ENCODE results near the gene PSKH1.

PSKH1 gene

DNA sequence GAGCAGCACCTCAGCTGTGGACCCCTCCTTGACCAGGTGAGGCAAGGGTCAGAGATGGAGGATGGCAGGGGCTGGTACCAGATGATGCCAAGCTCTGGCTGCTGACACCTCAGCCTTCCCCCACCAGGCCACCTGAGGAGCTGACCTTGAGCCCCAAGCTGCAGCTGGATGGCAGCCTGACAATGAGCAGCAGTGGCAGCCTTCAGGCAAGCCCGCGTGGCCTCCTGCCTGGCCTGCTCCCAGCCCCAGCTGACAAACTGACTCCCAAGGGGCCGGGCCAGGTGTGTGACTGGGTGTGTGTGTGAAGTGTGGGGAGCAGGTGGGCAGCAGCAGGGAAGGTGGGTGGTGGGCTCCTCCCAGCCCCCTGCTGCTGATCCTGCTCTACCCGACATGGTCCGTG lies 13.1 kb upstream of the PSKH1 start:
- no peak overlapping the region for H3K4me3 ChIP-seq (ENCODE audit: low read depth, low read length)
- H3K9me3 ChIP-seq (ENCODE audit: control insufficient read depth, insufficient read depth, low read depth, low read length) = no peaks in the 10 kb centered on the region
- no peak overlapping the region for H3K27ac ChIP-seq (ENCODE audit: low read depth, low read length)
- peaks cover 87% of the 10 kb centered on the region for H3K36me3 ChIP-seq (ENCODE audit: control insufficient read depth, insufficient read depth, low read length)
- H3K4me1 ChIP-seq (ENCODE audit: control insufficient read depth, insufficient read depth, low read length) = peaks cover 9% of the 10 kb centered on the region; the same call in 1 of the 2 replicates
- H3K27me3 ChIP-seq (ENCODE audit: control insufficient read depth, insufficient read depth, low read length) = no peaks in the 10 kb centered on the region
- H3K9ac ChIP-seq (ENCODE audit: low read length) = no peak overlapping the region

DNA sequence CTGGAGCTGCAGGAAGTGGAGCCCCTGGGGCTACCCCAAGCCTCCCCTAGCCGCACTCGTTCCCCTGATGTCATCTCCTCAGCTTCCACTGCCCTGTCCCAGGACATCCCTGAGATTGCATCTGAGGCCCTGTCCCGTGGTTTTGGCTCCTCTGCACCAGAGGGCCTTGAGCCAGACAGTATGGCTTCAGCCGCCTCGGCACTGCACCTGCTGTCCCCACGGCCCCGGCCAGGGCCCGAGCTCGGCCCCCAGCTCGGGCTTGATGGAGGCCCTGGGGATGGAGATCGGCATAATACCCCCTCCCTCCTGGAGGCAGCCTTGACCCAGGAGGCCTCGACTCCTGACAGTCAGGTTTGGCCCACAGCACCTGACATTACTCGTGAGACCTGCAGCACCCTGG lies 12.5 kb upstream of the PSKH1 start:
- peaks cover 86% of the 10 kb centered on the region for H3K36me3 ChIP-seq (ENCODE audit: control insufficient read depth, insufficient read depth, low read length)

DNA sequence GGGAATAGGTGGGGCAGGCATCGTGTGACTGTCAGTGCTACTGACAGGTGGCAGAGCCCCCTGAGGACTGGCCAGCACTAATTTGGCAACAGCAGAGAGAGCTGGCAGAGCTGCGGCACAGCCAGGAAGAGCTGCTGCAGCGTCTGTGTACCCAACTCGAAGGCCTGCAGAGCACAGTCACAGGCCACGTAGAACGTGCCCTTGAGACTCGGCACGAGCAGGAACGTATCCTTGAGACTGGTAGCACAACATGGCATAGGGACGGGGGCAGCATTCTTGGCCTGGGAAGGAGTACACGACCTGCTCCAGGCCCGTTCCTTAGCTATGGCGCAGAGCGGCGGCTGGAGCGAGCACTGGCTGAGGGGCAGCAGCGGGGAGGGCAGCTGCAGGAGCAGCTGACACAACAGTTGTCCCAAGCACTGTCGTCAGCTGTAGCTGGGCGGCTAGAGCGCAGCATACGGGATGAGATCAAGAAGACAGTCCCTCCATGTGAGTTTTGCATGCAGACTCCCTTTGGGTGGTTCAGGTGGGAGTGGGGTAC lies 11.4 kb upstream of the PSKH1 start:
- Histone ChIP-seq H3K36me3 (ENCODE audit: control insufficient read depth, insufficient read depth, low read length) (peaks cover 75% of the 10 kb centered on the region), H3K9me3 (ENCODE audit: control insufficient read depth, insufficient read depth, low read depth, low read length) (no peaks in the 10 kb centered on the region), H3K27me3 (ENCODE audit: control insufficient read depth, insufficient read depth, low read length) (no peaks in the 10 kb centered on the region), H3K27ac (ENCODE audit: low read depth, low read length) (no peak overlapping the region), H3K4me1 (ENCODE audit: control insufficient read depth, insufficient read depth, low read length) (peaks cover 25% of the 10 kb centered on the region; the same call in 1 of the 2 replicates), H3K9ac (ENCODE audit: low read length) (no peak overlapping the region), H3K4me3 (ENCODE audit: low read depth, low read length) (no peak overlapping the region)

More for the DNA sequence above, 12.5 kb upstream of the PSKH1 start:
- Histone ChIP-seq H3K27ac (ENCODE audit: low read depth, low read length) (no peak overlapping the region), H3K9me3 (ENCODE audit: control insufficient read depth, insufficient read depth, low read depth, low read length) (no peaks in the 10 kb centered on the region), H3K9ac (ENCODE audit: low read length) (no peak overlapping the region), H3K27me3 (ENCODE audit: control insufficient read depth, insufficient read depth, low read length) (no peaks in the 10 kb centered on the region), H3K4me1 (ENCODE audit: control insufficient read depth, insufficient read depth, low read length) (peaks cover 14% of the 10 kb centered on the region; the same call in 1 of the 2 replicates), H3K4me3 (ENCODE audit: low read depth, low read length) (no peak overlapping the region)

- Histone ChIP-seq H3K9me3 (ENCODE audit: control insufficient read depth, insufficient read depth, low read depth, low read length) (no peaks in the 10 kb centered on the region), H3K36me3 (ENCODE audit: control insufficient read depth, insufficient read depth, low read length) (peaks cover 67% of the 10 kb centered on the region), H3K4me3 (ENCODE audit: low read depth, low read length) (no peak overlapping the region), H3K27ac (ENCODE audit: low read depth, low read length) (no peak overlapping the region), H3K9ac (ENCODE audit: low read length) (no peak overlapping the region), H3K4me1 (ENCODE audit: control insufficient read depth, insufficient read depth, low read length) (peaks cover 28% of the 10 kb centered on the region; the same call in 1 of the 2 replicates), H3K27me3 (ENCODE audit: control insufficient read depth, insufficient read depth, low read length) (no peaks in the 10 kb centered on the region)
These were observed 10.5 kb upstream of the PSKH1 start for GRCh38 chr16:67882374-67883145.

DNA sequence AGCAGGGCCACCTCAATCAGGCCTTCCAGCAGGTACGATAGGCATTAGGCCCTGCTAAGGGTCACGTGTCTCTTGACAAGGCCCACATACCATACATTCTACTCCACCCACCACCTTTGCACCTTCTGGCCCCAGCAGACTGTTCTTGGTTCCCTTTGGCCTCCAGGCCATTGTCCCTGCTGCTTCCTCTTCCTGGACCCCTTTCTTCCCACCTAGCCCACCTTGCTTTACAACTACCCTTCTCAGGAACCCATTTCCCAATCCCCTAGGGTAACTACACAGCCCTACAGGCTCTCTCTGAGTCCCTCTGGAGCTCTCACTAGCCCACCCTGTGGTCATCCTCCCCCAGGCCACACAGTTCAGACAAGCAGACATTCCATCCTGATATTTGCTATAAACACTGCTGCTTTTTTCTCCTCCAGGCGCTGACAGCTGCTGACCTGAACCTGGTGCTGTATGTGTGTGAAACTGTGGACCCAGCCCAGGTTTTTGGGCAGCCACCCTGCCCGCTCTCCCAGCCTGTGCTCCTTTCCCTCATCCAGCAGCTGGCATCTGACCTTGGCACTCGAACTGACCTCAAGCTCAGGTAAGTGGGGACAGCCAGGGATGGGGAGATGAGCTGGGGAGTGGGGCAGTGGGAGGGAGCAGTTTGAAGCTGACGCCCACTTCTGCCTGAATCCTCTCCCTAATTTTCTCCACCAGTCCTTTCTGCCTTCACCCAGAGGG lies 9.7 kb upstream of the PSKH1 start:
- Histone ChIP-seq H3K9me3 (ENCODE audit: control insufficient read depth, insufficient read depth, low read depth, low read length) (no peaks in the 10 kb centered on the region), H3K27me3 (ENCODE audit: control insufficient read depth, insufficient read depth, low read length) (no peaks in the 10 kb centered on the region), H3K4me3 (ENCODE audit: low read depth, low read length) (no peak overlapping the region), H3K9ac (ENCODE audit: low read length) (no peak overlapping the region), H3K27ac (ENCODE audit: low read depth, low read length) (no peak overlapping the region), H3K4me1 (ENCODE audit: control insufficient read depth, insufficient read depth, low read length) (peaks cover 28% of the 10 kb centered on the region; the same call in 1 of the 2 replicates), H3K36me3 (ENCODE audit: control insufficient read depth, insufficient read depth, low read length) (peaks cover 59% of the 10 kb centered on the region)

DNA sequence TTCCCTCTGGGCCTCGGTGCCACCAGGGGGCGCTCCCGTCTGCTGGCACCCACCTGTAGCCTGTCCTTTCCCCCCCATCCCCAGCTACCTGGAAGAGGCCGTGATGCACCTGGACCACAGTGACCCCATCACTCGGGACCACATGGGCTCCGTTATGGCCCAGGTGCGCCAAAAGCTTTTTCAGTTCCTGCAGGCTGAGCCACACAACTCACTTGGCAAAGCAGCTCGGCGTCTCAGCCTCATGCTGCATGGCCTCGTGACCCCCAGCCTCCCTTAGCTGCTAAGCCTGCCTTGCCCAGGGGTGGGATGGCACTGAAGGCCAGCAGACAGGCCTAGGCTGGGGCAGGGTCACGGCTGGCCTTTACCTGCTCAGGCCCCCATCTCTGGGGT lies 9.2 kb upstream of the PSKH1 start:
- Histone ChIP-seq H3K4me3 (ENCODE audit: low read depth, low read length) (no peak overlapping the region), H3K36me3 (ENCODE audit: control insufficient read depth, insufficient read depth, low read length) (peaks cover 54% of the 10 kb centered on the region), H3K27ac (ENCODE audit: low read depth, low read length) (no peak overlapping the region), H3K27me3 (ENCODE audit: control insufficient read depth, insufficient read depth, low read length) (no peaks in the 10 kb centered on the region), H3K9me3 (ENCODE audit: control insufficient read depth, insufficient read depth, low read depth, low read length) (no peaks in the 10 kb centered on the region), H3K4me1 (ENCODE audit: control insufficient read depth, insufficient read depth, low read length) (peaks cover 28% of the 10 kb centered on the region; the same call in 1 of the 2 replicates), H3K9ac (ENCODE audit: low read length) (no peak overlapping the region)

- no peaks in the 10 kb centered on the region for H3K9me3 ChIP-seq (ENCODE audit: control insufficient read depth, insufficient read depth, low read depth, low read length)
- H3K36me3 ChIP-seq (ENCODE audit: control insufficient read depth, insufficient read depth, low read length) = peaks cover 45% of the 10 kb centered on the region
- H3K4me1 ChIP-seq (ENCODE audit: control insufficient read depth, insufficient read depth, low read length) = peaks cover 28% of the 10 kb centered on the region; the same call in 1 of the 2 replicates
- no peak within 1 kb of the TSS for H3K27ac ChIP-seq (ENCODE audit: low read depth, low read length)
- H3K9ac ChIP-seq (ENCODE audit: low read length) = peak within 1 kb of the TSS; percentile 3
- H3K4me3 ChIP-seq (ENCODE audit: low read depth, low read length) = peak within 1 kb of the TSS; percentile 37
- H3K27me3 ChIP-seq (ENCODE audit: control insufficient read depth, insufficient read depth, low read length) = no peaks in the 10 kb centered on the region
These were observed 8.4 kb upstream of the PSKH1 start, which contains the start of gene NRN1L for GRCh38 chr16:67884684-67885083. Gene NRN1L, plus strand, starts transcription at chr16:67884885. Its CDS starts 19 bp downstream, at chr16:67884904.

GRCh38 chr16:67885545-67885944 lies 7.5 kb upstream of the PSKH1 start:
- Histone ChIP-seq H3K9me3 (ENCODE audit: control insufficient read depth, insufficient read depth, low read depth, low read length) (no peaks in the 10 kb centered on the region), H3K27me3 (ENCODE audit: control insufficient read depth, insufficient read depth, low read length) (no peaks in the 10 kb centered on the region), H3K27ac (ENCODE audit: low read depth, low read length) (no peak overlapping the region), H3K9ac (ENCODE audit: low read length) (peak overlapping the region; percentile 3), H3K36me3 (ENCODE audit: control insufficient read depth, insufficient read depth, low read length) (peaks cover 37% of the 10 kb centered on the region), H3K4me1 (ENCODE audit: control insufficient read depth, insufficient read depth, low read length) (peaks cover 28% of the 10 kb centered on the region; the same call in 1 of the 2 replicates), H3K4me3 (ENCODE audit: low read depth, low read length) (peak overlapping the region; percentile 37; the same call in 1 of the 2 replicates)

GRCh38 chr16:67885976-67886375 lies 7.1 kb upstream of the PSKH1 start:
- H3K4me3 ChIP-seq (ENCODE audit: low read depth, low read length) = no peak overlapping the region
- no peak overlapping the region for H3K9ac ChIP-seq (ENCODE audit: low read length)
- peaks cover 28% of the 10 kb centered on the region; the same call in 1 of the 2 replicates for H3K4me1 ChIP-seq (ENCODE audit: control insufficient read depth, insufficient read depth, low read length)
- no peaks in the 10 kb centered on the region for H3K27me3 ChIP-seq (ENCODE audit: control insufficient read depth, insufficient read depth, low read length)
- no peak overlapping the region for H3K27ac ChIP-seq (ENCODE audit: low read depth, low read length)
- H3K36me3 ChIP-seq (ENCODE audit: control insufficient read depth, insufficient read depth, low read length) = peaks cover 32% of the 10 kb centered on the region
- H3K9me3 ChIP-seq (ENCODE audit: control insufficient read depth, insufficient read depth, low read depth, low read length) = no peaks in the 10 kb centered on the region

DNA sequence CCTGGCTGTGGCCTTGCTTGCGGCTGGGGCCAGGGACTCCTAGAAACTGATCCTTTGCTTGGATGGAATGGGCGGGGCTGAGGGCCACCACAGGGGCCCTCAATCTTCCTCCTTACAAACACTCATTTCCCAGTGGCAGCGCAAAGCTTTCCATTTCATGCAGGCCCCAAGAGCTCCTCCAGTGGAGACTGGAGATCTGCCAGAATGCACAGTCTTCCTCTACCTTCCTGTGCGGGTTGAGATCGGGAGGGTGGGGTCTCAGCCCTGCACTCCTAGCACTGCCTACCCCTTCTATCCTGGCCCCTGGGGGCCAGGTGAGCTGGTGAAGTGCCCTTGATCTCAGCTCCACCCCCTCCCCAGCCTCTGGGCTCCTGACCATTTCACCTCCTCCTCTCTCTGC lies 6.7 kb upstream of the PSKH1 start:
- Histone ChIP-seq H3K9ac (ENCODE audit: low read length) (no peak overlapping the region), H3K4me1 (ENCODE audit: control insufficient read depth, insufficient read depth, low read length) (peaks cover 28% of the 10 kb centered on the region; the same call in 1 of the 2 replicates), H3K4me3 (ENCODE audit: low read depth, low read length) (no peak overlapping the region), H3K27me3 (ENCODE audit: control insufficient read depth, insufficient read depth, low read length) (no peaks in the 10 kb centered on the region), H3K36me3 (ENCODE audit: control insufficient read depth, insufficient read depth, low read length) (peaks cover 28% of the 10 kb centered on the region), H3K27ac (ENCODE audit: low read depth, low read length) (no peak overlapping the region), H3K9me3 (ENCODE audit: control insufficient read depth, insufficient read depth, low read depth, low read length) (no peaks in the 10 kb centered on the region)

DNA sequence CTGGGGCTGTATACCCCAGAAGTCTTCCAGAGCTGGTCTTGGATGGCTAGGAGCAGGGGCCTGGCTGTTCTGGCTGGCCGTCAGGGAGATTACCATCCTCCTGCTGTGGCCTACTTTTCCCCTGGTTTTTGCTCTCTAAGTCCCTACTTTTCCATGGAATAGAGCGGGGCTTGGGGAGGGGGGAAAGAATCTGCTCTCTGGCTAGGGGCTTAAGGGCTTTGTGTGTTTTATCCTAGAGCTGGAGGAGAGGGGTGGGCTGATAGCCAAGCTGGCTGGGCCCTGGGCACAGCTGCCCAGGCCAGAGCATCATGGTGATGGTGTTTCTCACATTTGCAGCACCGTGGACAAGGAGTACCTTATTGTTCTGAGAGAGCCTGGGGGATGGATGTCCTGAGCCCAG lies 4.7 kb upstream of the PSKH1 start:
- H3K9ac ChIP-seq (ENCODE audit: low read length) = no peak overlapping the region
- H3K36me3 ChIP-seq (ENCODE audit: control insufficient read depth, insufficient read depth, low read length) = peaks cover 9% of the 10 kb centered on the region
- no peaks in the 10 kb centered on the region for H3K9me3 ChIP-seq (ENCODE audit: control insufficient read depth, insufficient read depth, low read depth, low read length)
- no peak overlapping the region for H3K4me3 ChIP-seq (ENCODE audit: low read depth, low read length)
- no peak overlapping the region for H3K27ac ChIP-seq (ENCODE audit: low read depth, low read length)
- H3K27me3 ChIP-seq (ENCODE audit: control insufficient read depth, insufficient read depth, low read length) = no peaks in the 10 kb centered on the region
- H3K4me1 ChIP-seq (ENCODE audit: control insufficient read depth, insufficient read depth, low read length) = peaks cover 33% of the 10 kb centered on the region; the same call in 1 of the 2 replicates

Measured in HUES6 (cell line).